AG20443 (cell line): ENCODE measurements around the gene TMEM72.

Source experiments
- DNase-seq: peaks from one replicate; pipeline ENCODE4 v3.0.0; 2012; ENCODE audit warnings: low spot score, mixed read lengths

TMEM72 gene

DNA sequence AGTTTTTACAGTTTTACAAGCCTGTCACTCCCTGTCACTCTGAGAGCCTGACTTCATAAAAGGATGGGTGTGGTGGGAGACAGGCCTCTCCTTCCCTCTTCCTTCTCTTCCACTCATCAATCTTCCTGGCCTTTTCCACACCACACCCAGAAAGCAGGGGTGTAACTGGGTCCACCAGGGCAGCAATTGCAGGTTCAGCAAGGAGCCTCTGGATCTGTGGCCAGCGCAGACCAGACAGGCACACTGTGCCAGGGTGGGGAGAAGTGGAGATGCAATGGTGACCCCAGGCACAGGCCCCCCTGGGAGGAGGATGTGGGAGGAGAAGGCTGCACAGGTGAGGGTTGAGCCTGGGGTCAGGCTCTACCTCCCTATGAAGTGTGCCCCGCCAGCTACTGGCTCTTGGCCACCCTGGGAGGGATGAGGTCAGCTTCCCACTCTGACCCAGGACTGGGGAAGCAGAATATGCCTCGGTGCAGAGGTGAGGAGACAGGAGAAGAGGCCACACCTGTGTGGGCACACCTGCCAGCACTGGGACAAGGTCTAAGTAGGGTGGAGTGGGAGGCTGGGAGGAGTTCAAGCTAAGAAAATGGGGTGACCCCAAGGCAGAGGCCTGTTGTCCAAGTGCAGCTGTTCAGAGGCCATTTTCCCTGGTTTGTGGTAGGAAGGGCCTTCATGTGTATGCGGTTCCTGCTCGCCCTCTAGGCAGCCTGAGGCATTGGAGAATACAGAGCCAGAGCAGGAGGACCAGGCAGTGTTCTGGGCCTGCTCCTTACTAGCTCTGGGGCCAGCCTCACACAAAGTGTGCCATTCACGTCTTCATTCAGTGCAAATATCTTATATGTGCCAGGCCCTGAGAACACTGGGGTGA is 20.2 kb upstream of the TMEM72 start:
- no peak for DNase-seq

DNA sequence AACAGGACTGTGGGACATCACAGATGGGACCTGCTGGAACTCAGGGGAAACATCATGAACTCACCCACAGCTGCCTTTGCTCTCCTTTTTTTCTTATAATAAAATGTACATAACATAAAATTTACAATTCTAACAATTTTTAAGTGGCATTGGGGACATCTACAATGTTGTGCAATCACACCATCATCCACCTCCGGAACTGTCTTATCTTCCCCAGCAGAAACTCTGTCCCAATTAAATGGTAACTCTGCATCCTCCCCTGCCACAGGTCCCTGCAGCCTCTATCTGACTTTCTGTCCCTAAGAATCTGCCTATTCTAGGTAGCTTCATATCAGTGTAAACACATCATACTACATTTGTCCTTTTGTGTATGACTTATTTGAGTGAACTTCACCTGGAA is 19.4 kb upstream of the TMEM72 start:
- DNase-seq, result no peak

DNA sequence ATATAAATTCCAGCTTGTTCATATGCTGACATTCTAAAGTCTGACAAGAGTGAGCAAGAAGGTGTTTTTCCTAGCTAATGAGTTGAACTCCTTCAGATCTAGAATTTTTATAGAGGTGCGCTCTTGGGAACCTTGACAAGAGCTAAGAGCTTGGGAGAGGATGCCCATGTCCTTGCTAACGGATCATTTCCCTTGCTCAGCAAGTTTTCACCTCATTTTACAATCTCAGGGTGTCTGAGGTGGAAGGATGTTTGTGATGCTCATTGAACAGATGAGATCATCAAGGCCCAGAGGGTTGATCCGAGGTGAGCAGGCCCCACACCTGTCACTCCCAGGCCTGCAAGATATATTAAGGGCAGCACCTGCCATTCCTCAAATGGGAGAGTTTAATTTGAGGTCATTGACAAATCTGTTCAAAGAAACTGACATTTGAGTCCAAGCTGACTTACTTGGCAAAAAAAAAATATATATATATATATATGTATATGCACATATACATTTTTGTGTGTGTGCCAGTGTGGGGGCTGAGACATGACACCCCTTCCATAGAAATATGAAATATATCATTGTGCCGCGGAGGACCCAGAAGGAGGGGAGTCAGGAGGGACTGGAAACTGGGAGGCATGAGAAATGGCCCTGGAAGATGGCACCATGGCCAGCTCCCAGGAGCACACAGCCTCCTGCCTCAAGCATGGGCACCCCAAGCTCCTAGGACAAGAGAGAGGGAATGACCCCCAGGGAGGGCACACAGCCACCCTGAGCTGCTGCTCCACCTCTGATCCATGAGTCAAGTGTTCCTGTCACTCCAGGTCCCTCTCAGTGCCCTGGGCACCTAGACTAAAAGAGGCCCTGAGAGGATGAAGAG is 17.3 kb upstream of the TMEM72 start:
- no peak for DNase-seq

DNA sequence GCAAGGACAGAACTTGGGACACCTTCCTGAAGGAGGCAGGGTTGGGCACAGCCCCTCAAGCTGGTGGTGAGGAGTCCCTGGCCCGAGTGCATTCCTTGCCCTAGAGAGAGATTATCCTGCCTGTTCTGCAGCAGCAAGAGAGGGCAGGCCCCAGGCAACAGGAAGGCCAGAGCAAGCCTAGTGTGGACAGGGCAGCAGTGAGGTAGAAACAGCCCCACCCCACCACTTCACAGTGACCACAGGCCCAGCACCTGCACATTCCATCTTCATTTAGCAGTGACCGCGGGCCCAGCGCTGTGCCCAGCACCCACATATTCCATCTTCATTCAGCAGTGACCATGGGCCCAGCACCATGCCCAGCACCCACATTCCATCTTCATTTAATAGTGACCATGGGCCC is 16.4 kb upstream of the TMEM72 start:
- no peak for DNase-seq

DNA sequence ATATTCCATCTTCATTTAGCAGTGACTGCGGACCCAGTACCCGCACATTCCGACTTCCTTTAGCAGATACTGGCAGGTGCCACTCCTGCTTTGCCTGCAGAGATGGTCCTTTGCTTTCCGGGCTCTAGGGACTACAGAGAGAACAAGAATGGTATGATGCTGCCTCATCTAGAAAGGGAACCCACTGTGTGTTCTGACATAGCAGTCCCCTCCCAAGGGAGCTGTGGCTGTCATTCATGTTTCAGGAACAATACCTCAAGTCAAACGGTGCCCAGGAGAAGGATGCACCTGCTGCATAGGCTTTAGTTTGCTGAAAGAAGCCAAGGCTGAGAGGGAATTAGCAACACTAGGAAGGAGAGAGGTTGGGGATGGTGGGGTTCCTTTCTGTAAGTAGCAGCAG is 15.9 kb upstream of the TMEM72 start:
- DNase-seq, result no peak

DNA sequence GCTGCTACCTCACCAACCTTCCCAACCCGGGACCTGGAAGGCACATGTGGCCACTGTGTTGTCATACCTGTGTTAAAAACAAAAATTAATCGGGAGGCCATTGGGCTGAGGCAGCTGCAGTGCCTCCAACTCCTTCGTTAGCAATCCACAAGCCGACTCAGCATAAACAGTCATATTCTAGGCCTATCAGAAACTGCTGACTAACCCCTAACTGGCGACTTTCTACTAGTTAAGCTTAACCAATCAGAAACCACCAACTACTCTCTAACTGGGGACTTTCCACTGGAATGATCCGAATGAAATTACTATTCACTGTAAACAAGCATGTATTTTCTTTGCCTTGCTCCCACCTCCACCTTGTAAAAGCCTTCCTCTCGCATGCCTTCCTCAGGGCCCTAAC is 14.1 kb upstream of the TMEM72 start:
- no peak for DNase-seq

DNA sequence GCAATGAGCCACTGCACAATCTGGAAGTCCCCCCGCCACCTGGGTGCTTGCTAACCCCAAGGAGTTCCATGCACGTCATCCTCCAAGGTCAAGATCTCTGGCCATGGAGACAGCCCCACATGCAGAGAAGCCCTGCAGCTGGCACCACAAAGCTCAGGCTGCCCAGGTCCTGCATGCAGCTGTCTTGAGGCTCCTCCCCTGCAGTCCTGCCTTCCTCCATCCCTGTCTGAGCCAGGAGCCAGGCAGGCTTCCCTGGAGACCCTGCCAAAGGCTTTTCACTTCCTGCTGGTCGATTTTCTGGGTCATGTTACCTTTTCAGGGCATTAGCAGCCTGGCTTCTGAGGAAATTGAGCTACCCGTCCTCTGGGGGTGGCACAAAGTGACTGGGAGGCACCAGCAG is 12.5 kb upstream of the TMEM72 start:
- no peak for DNase-seq

DNA sequence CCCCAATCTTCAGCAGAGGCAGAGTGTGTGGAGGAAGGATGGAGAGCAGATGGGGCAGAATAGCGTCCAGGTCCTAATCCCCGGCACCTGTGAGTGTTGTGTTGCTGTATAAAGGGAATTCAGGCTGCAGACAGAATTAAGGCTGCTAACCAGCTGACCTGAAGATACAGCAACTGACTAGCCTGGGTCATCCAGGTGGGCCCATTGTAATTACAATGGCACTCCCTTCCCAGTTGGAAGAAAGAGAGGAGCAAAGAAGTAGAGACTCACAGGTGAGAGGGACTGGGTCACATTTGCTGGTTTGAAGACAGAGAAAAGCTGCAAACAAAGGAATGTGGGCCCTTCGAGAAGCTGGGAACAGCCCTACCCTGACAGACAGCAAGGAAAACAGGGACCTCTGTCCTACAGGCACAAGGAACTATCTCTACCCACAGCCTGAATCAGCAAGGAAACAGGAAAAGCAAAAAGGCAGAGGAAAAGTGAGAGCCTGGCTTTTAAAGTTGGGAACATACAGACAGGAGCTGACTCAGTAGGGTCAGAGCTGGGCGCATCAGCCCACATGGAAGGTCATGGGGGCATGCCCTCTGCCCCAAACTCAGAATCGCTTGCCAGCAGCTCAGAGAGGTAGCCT is 11.6 kb upstream of the TMEM72 start:
- DNase-seq, result no peak

DNA sequence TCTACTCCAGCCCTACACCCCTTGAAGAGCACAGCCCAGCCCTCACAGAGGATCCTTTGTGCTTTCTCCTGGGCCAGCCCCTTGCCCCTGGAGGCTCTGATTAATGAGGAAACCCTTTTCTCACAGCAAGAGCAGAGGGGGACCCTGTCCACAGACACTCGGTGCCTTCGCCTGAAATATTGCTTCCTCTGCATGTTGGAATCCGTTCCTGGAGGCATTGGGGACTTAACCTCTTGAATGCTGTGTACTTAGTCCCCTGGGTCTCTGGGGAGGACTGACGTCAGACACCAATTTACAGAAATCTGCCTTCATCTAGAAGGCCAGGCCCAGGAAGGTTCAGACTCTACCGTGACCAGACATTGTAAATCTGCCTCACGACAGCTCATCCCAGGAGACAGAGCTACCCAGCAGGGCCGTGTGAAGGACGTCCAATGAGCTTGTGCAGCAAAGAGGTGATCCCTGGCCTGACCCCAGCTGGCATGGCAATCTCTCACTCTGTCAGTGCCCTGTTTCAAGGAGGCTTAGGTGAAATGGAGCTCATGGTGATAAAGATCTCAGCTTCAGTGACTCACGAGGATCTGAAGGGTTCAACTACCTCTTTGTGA is 8.1 kb upstream of the TMEM72 start:
- no peak for DNase-seq

DNA sequence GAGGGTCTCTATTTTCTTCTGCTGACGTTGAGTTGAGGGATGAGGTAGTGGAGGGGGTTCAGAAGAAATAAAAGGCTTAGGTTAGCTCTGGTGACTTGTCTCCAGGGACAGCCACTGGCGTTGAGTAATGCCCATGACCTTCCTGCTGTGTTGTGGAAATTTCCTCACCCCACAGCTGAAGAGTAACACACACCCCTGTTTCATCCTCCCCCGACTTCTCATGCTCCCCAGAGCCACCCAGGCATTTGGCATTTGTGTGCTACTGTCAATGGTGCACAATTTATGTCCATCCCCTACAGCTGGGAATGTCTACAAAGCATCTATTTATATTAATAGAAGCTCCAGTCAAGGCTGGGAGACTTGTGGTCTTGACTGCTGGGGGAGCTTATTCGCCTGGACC is 4.7 kb upstream of the TMEM72 start:
- DNase-seq, result no peak

DNA sequence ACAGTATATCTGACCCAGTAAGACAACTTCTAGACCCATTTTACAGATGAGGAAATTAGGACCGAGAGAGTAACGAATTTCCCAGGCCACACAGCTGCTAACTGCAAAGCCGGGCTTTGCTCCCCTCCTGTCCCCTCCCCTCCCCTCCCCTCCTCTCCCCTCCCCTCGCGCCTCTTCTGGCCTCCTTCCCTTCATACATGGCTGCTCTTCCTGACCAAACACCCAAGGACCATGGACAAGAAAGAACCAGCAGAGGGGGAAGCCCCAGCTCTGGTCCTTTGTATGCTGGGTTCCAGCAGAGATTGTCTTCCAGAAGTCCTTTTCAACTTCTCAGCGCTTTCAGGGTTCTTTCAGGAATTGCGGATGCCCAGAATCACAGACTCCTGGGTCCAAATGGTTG is 3.6 kb upstream of the TMEM72 start:
- DNase-seq, result no peak

DNA sequence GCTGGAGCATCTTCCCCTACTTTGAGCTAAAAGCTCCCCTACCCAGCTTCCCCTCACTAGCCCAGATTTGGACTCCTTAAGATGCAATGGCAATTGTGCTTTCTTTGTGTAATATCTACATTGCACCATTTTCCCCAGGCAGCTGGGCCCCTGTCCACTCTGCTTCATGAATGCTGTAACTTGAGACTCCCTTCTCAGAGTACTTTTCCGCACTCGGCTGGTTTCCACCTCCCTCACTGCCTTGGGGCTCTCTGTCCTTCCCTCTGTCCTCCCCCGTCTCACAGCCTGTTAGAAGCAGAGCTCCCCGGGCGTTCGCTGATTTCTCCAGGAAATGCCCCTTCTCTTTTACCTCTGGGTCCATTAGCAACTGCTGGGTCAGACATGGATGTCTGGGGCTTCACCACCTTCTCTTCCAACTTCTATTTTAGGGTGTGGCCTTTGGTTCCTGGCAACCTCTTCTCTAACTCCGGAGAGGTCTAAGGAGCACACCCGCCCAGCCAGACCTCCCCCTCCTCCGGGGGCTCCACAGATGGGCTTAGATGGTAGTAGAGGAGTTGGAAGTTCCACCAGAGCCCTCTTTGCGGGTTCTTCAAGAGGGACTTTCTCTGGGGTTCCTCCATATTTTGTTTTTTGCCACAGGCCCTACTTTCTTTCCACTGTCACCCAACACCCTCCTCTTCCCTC is 2.9 kb upstream of the TMEM72 start:
- peak; percentile 38 for DNase-seq

DNA sequence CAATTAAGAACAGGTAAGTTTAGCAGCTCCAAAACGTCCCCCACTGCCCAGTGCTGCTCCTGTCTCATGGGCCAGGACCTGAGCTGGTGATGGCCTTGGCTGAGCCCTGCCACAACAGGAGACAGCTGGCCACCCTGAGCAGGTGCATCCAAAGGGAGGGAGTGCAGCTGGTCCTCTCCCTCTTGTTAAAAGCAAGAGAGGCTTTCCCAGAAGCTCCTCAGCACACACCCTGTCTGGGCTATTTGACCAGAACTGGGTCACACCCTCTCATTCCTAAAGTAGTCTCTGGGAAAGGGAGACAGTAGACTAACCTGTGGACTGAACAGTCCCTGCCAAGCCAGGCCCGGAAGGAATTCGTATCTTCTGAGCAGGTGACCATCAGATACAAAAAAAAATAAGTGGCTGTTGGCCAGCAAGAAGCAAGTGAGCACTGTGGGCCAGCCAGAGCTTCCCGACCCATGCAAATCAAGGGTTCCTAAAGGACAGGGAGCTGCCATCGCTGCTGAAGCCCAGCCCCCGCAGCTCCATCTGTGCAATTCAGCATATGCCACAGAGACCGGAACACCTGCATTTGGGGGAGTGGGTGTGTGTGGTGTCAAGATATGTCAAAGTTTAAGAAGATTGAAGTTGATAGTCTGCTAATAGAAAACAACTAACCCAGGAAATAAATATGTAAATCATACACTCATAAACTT is 2.1 kb upstream of the TMEM72 start:
- DNase-seq, result no peak

DNA sequence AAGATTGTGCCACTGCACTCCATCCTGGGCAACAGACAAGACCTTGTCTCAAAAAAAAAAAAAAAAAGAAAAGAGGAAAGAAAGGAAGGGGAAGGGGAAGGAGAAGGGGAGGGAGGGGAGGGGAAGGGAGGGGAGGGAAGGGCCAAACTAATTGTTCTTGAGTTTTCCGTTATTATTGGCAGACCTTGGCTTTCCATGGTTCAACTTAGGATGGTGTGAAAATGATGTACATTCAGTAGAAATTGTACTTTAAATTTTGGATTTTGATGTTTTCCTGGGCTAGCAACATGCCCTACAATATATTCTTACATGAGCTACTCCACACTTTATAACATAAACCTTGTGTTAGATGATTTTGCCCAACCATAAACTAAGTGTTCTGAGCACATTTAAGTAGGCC is 1.2 kb upstream of the TMEM72 start:
- DNase-seq, result no peak

DNA sequence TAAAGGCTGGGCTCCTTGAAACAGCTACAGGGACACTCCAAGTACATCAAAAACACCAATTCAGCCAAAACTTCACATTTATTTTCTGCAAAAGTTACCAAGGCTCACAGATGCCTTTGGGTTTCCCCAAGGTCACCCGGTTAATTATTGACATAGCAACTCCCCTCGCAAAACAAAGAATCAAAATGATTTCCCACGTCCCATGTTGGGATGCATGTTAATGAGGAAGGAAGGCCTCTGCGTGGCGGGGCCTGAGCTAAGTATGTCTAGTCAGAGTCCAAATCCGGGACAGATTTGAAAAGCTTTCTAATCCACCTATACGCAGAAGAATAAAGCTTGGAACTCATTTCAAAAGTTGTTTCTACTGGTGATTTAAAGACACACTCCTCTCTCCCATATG is 535 bp upstream of the TMEM72 start:
- DNase-seq, result no peak

DNA sequence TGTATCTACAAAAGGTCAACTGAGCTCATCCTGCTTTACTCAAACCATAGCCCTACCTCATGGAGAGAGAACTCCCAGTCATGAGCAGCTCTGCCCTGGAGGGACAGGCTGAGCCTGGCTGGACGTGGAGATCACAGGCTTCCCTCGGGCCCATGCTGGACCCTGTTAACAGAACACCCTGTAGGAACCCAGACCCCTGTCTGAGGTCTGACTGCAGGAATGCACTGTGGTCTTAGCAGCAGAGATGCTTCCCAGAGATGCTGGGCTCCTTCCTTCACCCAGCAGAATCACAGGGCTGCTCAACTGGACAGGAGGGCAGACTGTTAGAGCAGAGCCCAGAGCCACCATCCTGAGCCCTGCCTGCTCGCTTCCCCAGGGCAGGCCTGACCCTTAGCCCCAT is 814 bp downstream of the TMEM72 start:
- DNase-seq, result no peak

DNA sequence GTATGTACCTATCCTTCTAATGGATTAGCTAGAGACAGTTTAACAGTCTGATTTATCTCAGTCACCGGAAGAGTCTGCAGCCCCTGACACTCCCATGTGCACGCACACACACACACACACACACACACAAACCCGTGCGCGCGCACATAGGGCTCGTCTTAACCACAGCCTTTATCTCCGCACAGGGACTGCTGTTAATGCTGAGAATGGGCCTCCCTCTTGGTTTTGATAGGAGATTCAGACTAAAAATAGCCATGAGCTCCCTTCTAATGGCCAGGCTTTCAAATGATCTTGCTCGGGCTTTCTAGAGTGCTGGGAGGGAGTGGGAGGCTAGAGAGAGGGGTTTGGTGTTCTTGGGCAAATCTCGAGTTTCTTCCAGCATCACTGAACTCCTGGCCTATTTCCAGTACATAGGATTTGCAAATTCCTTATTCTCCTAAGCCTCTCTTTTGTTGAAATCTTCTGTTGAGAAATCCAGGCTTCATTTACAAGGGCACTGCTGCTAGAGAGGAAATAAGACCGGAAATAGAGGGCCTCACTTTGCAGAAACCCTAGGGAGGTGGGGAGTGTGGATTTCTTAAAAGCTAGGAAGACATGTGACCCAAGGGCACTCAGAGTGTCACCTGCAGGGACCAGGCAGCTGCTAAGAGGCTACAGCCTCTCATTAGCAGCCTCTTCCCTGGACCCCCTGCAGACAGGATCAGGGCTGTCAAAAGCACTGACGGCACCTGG is 2.4 kb downstream of the TMEM72 start:
- DNase-seq, result no peak

DNA sequence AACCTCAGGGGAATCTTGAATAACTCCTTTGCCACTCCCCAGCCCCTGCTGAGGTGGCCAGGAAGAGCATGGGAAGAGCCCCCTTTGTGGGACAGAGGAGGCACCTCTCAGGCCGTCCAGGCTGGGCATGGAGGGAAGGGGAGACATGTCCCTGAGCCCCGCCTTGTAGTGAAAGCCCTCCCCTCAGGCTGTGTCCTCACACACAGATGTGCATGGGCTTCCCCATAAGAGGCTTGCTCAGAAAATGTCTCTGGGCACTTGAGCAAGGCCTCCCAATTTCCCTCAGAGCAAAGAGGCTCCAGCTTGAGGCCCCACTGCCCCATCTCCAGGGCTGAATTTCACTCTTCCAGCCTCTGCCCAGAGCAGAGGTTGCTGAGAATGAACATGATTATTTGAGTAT is 3.8 kb downstream of the TMEM72 start:
- no peak for DNase-seq

DNA sequence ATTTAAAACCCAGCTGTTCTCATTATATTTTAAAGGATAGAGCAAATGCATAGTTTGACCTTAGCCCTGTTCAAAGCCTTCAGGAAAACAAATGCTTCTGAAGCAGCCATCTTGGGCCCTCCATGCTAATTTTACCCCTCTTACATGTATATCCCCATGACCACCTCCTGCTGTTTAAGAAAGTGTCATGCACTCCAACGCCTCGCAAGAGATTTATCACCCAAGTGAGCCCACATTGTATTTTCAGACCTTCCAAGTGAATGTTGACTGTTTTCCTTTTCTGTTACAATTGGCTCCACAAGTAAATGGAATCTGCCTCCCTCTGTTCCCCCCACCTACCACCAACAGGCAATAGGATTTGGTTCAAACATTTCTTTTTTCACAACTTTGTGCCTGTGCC is 5.3 kb downstream of the TMEM72 start:
- no peak for DNase-seq

DNA sequence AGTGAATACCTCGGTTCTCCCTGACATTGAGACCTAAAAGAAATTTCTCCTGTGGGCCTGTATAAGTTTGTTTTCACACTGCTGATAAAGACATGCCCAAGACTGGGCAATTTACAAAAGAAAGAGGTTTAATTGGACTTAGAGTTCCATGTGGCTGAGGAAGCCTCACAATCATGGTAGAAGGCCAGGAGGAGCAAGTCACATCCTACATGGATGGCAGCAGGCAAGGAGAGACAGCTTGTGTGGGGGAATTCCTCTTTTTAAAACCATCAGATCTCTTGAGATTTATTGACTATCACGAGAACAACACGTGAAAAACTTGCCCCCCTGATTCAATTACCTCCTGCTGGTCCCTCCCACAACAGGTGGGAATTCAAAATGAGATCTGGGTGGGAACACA is 6.7 kb downstream of the TMEM72 start:
- DNase-seq, result no peak

DNA sequence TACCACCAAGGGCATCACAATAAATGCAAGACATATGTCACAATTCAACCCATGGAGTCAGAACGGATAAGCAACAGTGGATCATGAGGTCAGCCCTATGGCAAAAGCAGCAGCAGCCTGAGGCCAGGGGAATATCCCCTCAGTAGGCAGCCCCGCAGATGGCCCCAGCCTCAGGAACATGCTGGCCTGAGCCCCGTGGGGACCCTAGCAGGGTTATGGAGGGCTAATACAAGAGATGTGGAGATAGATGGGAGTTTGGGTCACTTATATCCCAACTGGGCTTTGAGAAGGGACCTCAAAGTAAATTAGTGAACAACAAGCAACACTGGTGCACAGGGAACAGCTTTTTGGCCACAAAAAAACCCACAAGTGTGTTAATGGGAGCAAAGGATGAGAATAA is 9.1 kb downstream of the TMEM72 start:
- no peak for DNase-seq
